GM18507 (cell line): ENCODE data around the gene WIF1.

Source experiments
- DNase-seq: peaks from one replicate; pipeline ENCODE4 v3.0.0; 2011; ENCODE audit warnings: low read depth; ENCODE audit not compliant: insufficient read length; ENCODE audit errors: extremely low spot score
- FAIRE-seq: peaks from 2 replicates; lab custom pipeline; 2011; peaks lifted over from hg19 to GRCh38; lab: Jason Lieb, UNC

WIF1 gene

GRCh38 chr12:65125247-65125646 lies 4.1 kb upstream of the WIF1 start:
- FAIRE-seq (no peak), DNase-seq (no peak)

- FAIRE-seq = no peak
- DNase-seq = no peak
Measured at GRCh38 chr12:65123435-65124063, 2.4 kb upstream of the WIF1 start.

GRCh38 chr12:65122703-65123102 lies 1.6 kb upstream of the WIF1 start:
- DNase-seq (no peak), FAIRE-seq (no peak)

- FAIRE-seq (no peak), DNase-seq (no peak)
Measured at GRCh38 chr12:65121956-65122469, 908 bp upstream of the WIF1 start.

GRCh38 chr12:65119063-65119462 lies 2.0 kb downstream of the WIF1 start:
- DNase-seq = no peak
- no peak for FAIRE-seq

- no peak for FAIRE-seq
- DNase-seq = no peak
Measured at GRCh38 chr12:65113621-65114035, 7.5 kb downstream of the WIF1 start.

- DNase-seq = no peak
- FAIRE-seq = no peak
Measured at GRCh38 chr12:65106948-65107347, 14.2 kb downstream of the WIF1 start.

- FAIRE-seq (no peak), DNase-seq (no peak)
Measured at GRCh38 chr12:65100140-65100539, 21.0 kb downstream of the WIF1 start.

- FAIRE-seq = no peak
- DNase-seq = no peak
Measured at GRCh38 chr12:65099182-65099581, 21.9 kb downstream of the WIF1 start.

GRCh38 chr12:65098364-65098763 lies 22.7 kb downstream of the WIF1 start:
- no peak for DNase-seq
- FAIRE-seq = no peak

- no peak for DNase-seq
- no peak for FAIRE-seq
Measured at GRCh38 chr12:65094722-65095121, 26.4 kb downstream of the WIF1 start.

- no peak for FAIRE-seq
- DNase-seq = no peak
Measured at GRCh38 chr12:65093606-65094005, 27.5 kb downstream of the WIF1 start.

GRCh38 chr12:65090461-65090860 lies 30.6 kb downstream of the WIF1 start:
- FAIRE-seq (no peak), DNase-seq (no peak)

- DNase-seq (no peak), FAIRE-seq (no peak)
Measured at GRCh38 chr12:65086236-65086635, 34.9 kb downstream of the WIF1 start.

GRCh38 chr12:65084579-65084978 lies 36.5 kb downstream of the WIF1 start:
- DNase-seq (no peak), FAIRE-seq (no peak)

GRCh38 chr12:65083581-65083980 lies 37.5 kb downstream of the WIF1 start:
- no peak for FAIRE-seq
- no peak for DNase-seq

GRCh38 chr12:65082406-65082805 lies 38.7 kb downstream of the WIF1 start:
- DNase-seq = no peak

GRCh38 chr12:65081496-65081895 lies 39.6 kb downstream of the WIF1 start:
- DNase-seq (no peak), FAIRE-seq (no peak)

More at GRCh38 chr12:65082406-65082805, 38.7 kb downstream of the WIF1 start:
- FAIRE-seq = no peak

GRCh38 chr12:65074932-65075331 lies 46.2 kb downstream of the WIF1 start:
- no peak for FAIRE-seq
- no peak for DNase-seq

GRCh38 chr12:65069336-65069735 lies 51.8 kb downstream of the WIF1 start:
- FAIRE-seq (no peak), DNase-seq (no peak)

- no peak for DNase-seq
- FAIRE-seq = no peak
Measured at GRCh38 chr12:65067383-65067782, 53.7 kb downstream of the WIF1 start.

- FAIRE-seq (no peak), DNase-seq (no peak)
Measured at GRCh38 chr12:65055859-65056258, 65.2 kb downstream of the WIF1 start.
